HFFc6 (cell line): ENCODE data around the gene ATP8A1. TPM values are rescaled to one million over a fixed set of nuclear protein-coding genes. Genes with fewer than 3 reads are reported as not detected.

Experiments used
- DNase-seq: peaks from one replicate; pipeline ENCODE4 v3.0.0-alpha.2; 2018
- H3K27ac Mint-ChIP-seq: 2 replicates; pipeline ENCODE4 v1.8.0; 2020; ENCODE audit warnings: mild to moderate bottlenecking, mixed read lengths
- H3K27me3 Mint-ChIP-seq: 2 replicates; pipeline ENCODE4 v1.8.0; 2021; ENCODE audit warnings: mild to moderate bottlenecking, moderate library complexity, mixed read lengths; ENCODE audit not compliant: insufficient read depth
- H3K36me3 Mint-ChIP-seq: 2 replicates; pipeline ENCODE4 v1.8.0; 2021; ENCODE audit warnings: low read depth, mixed read lengths
- H3K4me1 Mint-ChIP-seq: 2 replicates; pipeline ENCODE4 v1.8.0; 2020; ENCODE audit warnings: low read depth, mixed read lengths
- H3K4me3 Mint-ChIP-seq: 2 replicates; pipeline ENCODE4 v1.8.0; 2020; ENCODE audit warnings: mild to moderate bottlenecking, moderate library complexity, mixed read lengths
- H3K9me3 Mint-ChIP-seq: 2 replicates; pipeline ENCODE4 v1.8.0; 2020; ENCODE audit warnings: mild to moderate bottlenecking, mixed read lengths
- CTCF ChIP-seq: fragments of 200-600 bp; sonication (generic); IDR thresholded peaks from 2 replicates; pipeline ENCODE4 v1.5.0; 2021; ENCODE audit warnings: antibody characterized with exemption, mild to moderate bottlenecking
- total RNA-seq, 6 experiments: library from RNA; stranded (reverse); fragmentation: NEBNext Ultra II Directional; extraction: Animal tissue kit (Norgen Biotek cat#: 25700); gene quantifications; 2 replicates in 1 of 6; 3 replicates in 5 of 6; pipeline ENCODE4 v1.2.3, GENCODE V29; 2021

Gene ATP8A1
- total RNA-seq, 6 experiments from 2014 or later: 0.03 to 0.28 (median 0.11) TPM

DNA sequence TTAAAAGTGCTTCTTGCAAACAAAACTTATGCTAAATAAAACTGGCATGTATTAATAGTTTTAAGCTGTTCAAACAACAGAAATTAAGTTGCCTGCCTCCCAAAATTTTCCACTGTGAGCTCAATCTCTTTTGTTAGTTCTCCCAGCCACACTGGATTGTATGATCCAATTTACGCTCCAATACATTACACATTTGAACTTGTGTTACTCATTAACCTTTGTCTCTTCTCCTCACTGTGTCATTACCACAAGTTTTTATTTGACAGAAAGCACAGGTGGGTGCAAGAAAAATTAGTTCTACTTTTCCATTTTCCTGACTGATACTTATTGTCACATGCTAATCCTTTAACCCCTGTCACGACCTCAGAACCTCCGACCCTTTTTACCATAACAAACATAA is 204.1 kb downstream of the ATP8A1 start:
- no peak for DNase-seq
- no peaks in the 10 kb centered on the region; the same call in 1 of the 2 replicates for H3K27me3 Mint-ChIP-seq
- H3K27ac Mint-ChIP-seq: no peak overlapping the region
- no peak overlapping the region for H3K4me3 Mint-ChIP-seq
- TF ChIP-seq CTCF: no peak
- H3K9me3 Mint-ChIP-seq: no peaks in the 10 kb centered on the region
- no peaks in the 10 kb centered on the region for H3K4me1 Mint-ChIP-seq
- no peaks in the 10 kb centered on the region for H3K36me3 Mint-ChIP-seq

- no peak overlapping the region for H3K27ac Mint-ChIP-seq
Measured at GRCh38 chr4:42446823-42447222, 210.1 kb downstream of the ATP8A1 start.

GRCh38 chr4:42445038-42445437 is 211.9 kb downstream of the ATP8A1 start:
- Mint-ChIP-seq H3K27ac (no peak overlapping the region), H3K36me3 (no peaks in the 10 kb centered on the region), H3K4me1 (no peaks in the 10 kb centered on the region), H3K9me3 (no peaks in the 10 kb centered on the region; the same call in 1 of the 2 replicates), H3K27me3 (no peaks in the 10 kb centered on the region; the same call in 1 of the 2 replicates), H3K4me3 (no peak overlapping the region)
- no peak for TF ChIP-seq CTCF
- no peak for DNase-seq

More at GRCh38 chr4:42446823-42447222, 210.1 kb downstream of the ATP8A1 start:
- no peaks in the 10 kb centered on the region; the same call in 1 of the 2 replicates for H3K9me3 Mint-ChIP-seq
- TF ChIP-seq CTCF: no peak
- no peak for DNase-seq
- no peaks in the 10 kb centered on the region; the same call in 1 of the 2 replicates for H3K27me3 Mint-ChIP-seq
- no peak overlapping the region for H3K4me3 Mint-ChIP-seq
- H3K4me1 Mint-ChIP-seq: no peaks in the 10 kb centered on the region
- H3K36me3 Mint-ChIP-seq: no peaks in the 10 kb centered on the region

GRCh38 chr4:42442601-42443000 is 214.3 kb downstream of the ATP8A1 start:
- no peak overlapping the region for H3K27ac Mint-ChIP-seq

DNA sequence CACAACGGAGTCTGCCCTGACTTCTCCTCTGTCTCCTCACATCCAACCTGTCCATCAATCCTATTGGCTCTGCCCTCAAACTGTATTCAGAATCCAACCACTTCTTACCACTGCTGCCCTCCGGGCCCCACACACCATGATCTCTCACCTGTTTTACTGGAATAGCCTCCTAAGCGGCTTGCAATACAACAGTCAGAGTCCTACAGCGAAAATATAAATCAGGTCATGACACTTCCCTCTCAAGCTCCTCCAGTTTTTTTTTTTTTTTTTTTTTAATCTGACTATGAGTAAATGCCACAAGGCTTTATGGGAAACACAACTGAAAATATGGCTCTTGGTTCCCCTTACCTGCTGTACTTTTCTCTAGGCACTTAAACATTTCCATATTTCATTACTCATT is 216.8 kb downstream of the ATP8A1 start:
- H3K4me3 Mint-ChIP-seq: no peak overlapping the region
- DNase-seq: no peak
- no peak overlapping the region for H3K27ac Mint-ChIP-seq
- no peak for TF ChIP-seq CTCF
- no peaks in the 10 kb centered on the region for H3K4me1 Mint-ChIP-seq
- peaks cover 7% of the 10 kb centered on the region; the same call in 1 of the 2 replicates for H3K9me3 Mint-ChIP-seq
- no peaks in the 10 kb centered on the region for H3K36me3 Mint-ChIP-seq
- H3K27me3 Mint-ChIP-seq: peaks cover 5% of the 10 kb centered on the region

More at GRCh38 chr4:42442601-42443000, 214.3 kb downstream of the ATP8A1 start:
- no peak for DNase-seq
- TF ChIP-seq CTCF: no peak
- no peaks in the 10 kb centered on the region for H3K4me1 Mint-ChIP-seq
- H3K9me3 Mint-ChIP-seq: no peaks in the 10 kb centered on the region; the same call in 1 of the 2 replicates
- peaks cover 3% of the 10 kb centered on the region; the same call in 1 of the 2 replicates for H3K27me3 Mint-ChIP-seq
- H3K36me3 Mint-ChIP-seq: no peaks in the 10 kb centered on the region
- no peak overlapping the region for H3K4me3 Mint-ChIP-seq
